Mononuclear cell (primary cell): Measurements from ENCODE around the gene PLCH1. TPM values are rescaled to one million over a fixed set of nuclear protein-coding genes. Genes with fewer than 3 reads are reported as not detected.

Experiments used
- H3K27me3 ChIP-seq: 2 replicates; pipeline ENCODE4 v1.6.0; 2011; ENCODE audit warnings: low read length, control low read depth; ENCODE audit not compliant: insufficient read depth
- H3K4me1 ChIP-seq: 2 replicates; pipeline ENCODE4 v1.5.1; 2011; ENCODE audit warnings: mild to moderate bottlenecking, low read length, control low read depth; ENCODE audit not compliant: insufficient read depth
- H3K4me3 ChIP-seq: 2 replicates; pipeline ENCODE4 v1.5.1; 2011; ENCODE audit warnings: mild to moderate bottlenecking, low read length, moderate library complexity
- H3K9me3 ChIP-seq: 2 replicates; pipeline ENCODE4 v1.5.1; 2011; ENCODE audit warnings: low read depth, mild to moderate bottlenecking, control low read depth, low read length
- total RNA-seq: library from RNA; depleted of rRNA; stranded (reverse); fragments of >200 nt; gene quantifications from one replicate; pipeline ENCODE4 v1.2.3, GENCODE V29; 2012

PLCH1 gene
- total RNA-seq, 1 donor, result 0.94 TPM

DNA sequence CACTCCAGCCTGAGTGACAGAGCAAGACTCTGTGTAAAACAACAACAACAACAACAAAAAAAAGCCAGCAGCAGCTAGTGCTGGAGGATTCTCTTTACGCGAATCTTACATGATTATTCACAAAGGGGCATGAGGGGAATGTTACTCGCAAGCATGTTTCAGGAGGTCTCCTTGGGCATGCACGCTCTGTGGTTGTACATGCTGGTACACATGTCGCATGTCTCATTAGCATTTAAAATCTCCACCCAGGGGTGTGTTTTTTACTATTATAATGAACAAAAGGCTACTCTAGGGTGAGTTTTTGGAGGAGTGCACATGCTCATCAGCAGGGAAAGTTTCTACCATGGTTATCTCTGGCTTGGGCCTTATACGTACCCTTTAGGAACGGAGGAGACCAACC lies 12.7 kb upstream of the PLCH1 start:
- Histone ChIP-seq H3K4me3 (no peak overlapping the region), H3K9me3 (no peaks in the 10 kb centered on the region), H3K4me1 (no peaks in the 10 kb centered on the region), H3K27me3 (no peaks in the 10 kb centered on the region)

DNA sequence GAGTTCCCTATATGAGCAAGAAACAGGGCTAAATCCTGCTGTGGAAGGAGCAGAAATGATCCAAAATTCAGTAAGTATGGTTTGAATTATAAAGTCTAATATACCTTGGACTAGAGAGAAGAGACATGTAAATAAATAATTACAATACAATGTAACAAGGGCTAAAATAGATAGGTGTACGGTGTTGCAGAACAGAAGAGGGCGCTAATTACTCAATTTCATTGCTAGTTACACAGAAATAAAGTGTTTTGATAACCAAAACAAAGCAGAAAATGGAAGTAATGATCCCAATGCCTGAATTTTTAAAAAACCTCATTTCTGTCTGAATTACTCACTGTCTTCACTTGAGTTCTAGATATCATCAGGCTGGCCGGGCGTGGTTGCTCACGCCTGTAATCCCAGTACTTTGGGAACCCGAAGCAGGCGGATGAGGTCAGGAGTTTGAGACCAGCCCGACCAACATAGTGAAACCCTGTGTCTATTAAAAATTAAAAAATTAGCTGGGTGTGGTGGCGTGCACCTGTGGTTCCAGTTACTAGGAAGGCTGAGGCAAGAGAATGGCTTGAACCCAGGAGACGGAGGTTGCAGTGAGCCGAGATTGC lies 8.3 kb upstream of the PLCH1 start:
- Histone ChIP-seq H3K4me3 (no peak overlapping the region), H3K4me1 (no peaks in the 10 kb centered on the region), H3K27me3 (no peaks in the 10 kb centered on the region), H3K9me3 (no peaks in the 10 kb centered on the region)

DNA sequence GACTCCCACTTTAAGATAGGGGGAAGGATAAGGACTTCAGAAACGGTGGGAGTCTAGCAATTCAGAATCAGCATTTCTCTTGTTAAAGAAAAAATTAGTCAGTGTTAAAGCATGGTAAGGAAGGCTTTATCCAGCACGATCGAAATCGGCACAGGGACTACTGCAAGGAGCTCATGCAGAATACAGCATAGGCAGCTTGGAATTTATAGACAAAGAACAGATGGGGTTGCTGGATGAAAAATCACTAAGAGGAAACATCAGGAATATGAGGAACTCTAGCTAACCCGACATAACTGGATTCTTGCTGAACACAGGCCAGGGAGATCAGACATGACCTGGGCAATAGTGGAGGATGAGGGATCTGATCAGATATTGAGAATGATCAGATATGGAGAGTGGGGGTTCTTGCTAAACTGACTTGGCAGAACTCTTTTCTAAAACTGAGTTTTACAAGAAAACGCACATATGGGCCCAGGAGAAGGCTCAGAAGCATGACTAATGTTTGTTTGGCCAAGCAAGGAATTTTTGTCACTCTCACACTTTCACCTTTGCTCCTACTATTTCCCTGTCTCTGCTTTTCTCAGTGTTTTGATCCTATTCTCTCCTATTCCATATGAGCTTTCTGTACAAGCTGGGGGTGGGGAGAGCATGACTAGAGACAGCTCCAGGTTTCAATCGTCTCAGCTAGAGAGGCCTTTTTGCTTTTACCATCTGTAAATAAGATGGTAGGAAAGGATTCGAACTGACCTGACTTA lies 3.9 kb upstream of the PLCH1 start:
- H3K27me3 ChIP-seq, result peaks cover 39% of the 10 kb centered on the region
- no peaks in the 10 kb centered on the region for H3K9me3 ChIP-seq
- H3K4me3 ChIP-seq, result no peak overlapping the region
- peaks cover 18% of the 10 kb centered on the region for H3K4me1 ChIP-seq

- Histone ChIP-seq H3K9me3 (no peaks in the 10 kb centered on the region), H3K4me1 (peaks cover 24% of the 10 kb centered on the region), H3K4me3 (no peak overlapping the region), H3K27me3 (peaks cover 47% of the 10 kb centered on the region)
Measured at GRCh38 chr3:155747946-155748290, 3.0 kb upstream of the PLCH1 start.

- H3K4me3 ChIP-seq, result no peak overlapping the region
- H3K4me1 ChIP-seq, result peaks cover 24% of the 10 kb centered on the region
- no peaks in the 10 kb centered on the region for H3K9me3 ChIP-seq
- peaks cover 52% of the 10 kb centered on the region for H3K27me3 ChIP-seq
Measured at GRCh38 chr3:155747286-155747945, 2.5 kb upstream of the PLCH1 start.

DNA sequence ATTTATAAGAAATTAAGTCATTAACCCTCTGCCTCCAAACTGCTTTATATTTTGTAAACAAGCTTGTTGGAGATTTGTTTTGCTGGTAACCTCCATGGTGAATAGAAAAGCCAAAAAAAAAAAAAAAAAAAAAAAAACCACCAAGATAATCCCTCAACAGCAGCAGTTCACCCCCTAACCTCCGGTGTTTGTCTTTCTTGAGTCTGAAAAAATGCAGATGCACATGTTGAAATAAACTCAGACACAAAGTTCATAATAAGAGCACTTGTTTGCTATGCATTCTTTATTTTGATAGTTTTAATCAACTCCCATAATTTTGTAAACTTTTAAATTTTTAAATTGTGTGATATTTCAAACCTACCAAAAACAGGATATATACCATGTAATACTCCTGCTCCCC lies 1.8 kb upstream of the PLCH1 start:
- Histone ChIP-seq H3K4me3 (no peak overlapping the region), H3K9me3 (no peaks in the 10 kb centered on the region), H3K4me1 (peaks cover 24% of the 10 kb centered on the region), H3K27me3 (peaks cover 60% of the 10 kb centered on the region)

DNA sequence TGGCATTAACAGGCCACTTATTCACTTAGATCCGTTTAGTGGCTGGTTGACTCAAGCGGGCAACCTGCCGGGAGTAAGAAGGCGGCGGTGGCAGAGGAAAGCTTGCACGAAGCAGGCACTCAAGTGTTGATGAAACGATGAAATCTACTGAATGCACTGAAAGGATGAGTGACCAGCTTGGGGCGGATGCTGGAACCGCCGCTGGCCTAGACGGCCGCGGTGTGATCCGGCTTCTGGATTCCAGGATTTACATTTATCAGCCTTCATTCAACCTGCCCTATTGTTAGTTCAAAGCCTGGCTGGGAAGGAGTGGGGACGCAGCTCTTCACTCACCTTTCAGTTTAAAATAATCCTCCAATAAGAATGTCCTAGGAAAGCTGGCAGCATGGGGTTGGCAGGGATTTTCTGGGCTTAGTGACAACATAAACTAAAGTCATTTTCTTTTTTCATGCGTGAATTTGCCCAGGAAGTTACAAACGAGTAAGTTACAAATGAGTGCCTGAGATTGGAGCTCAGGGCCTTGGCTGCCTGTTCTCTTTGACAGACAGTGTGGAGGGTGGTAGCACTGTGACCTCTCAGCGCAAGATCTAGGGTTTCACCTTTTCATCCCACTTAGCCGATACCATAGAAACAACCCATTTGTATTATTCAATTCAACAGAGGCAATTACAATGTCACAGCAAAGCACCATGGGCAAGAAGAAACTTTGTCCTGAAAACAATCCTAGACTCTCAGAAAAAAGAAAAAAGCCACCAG lies 1.1 kb upstream of the PLCH1 start:
- no peak overlapping the region for H3K4me3 ChIP-seq
- H3K27me3 ChIP-seq, result peaks cover 64% of the 10 kb centered on the region
- H3K9me3 ChIP-seq, result no peaks in the 10 kb centered on the region
- H3K4me1 ChIP-seq, result peaks cover 24% of the 10 kb centered on the region

- H3K27me3 ChIP-seq, result peaks cover 69% of the 10 kb centered on the region
- H3K9me3 ChIP-seq, result no peaks in the 10 kb centered on the region
- H3K4me3 ChIP-seq, result peak overlapping the region; percentile 43
- peaks cover 24% of the 10 kb centered on the region for H3K4me1 ChIP-seq
Measured at GRCh38 chr3:155744010-155744625, 753 bp downstream of the PLCH1 start.

GRCh38 chr3:155743606-155744005 lies 1.3 kb downstream of the PLCH1 start:
- H3K4me3 ChIP-seq, result peak overlapping the region; percentile 43
- peaks cover 69% of the 10 kb centered on the region for H3K27me3 ChIP-seq
- H3K9me3 ChIP-seq, result no peaks in the 10 kb centered on the region
- peaks cover 24% of the 10 kb centered on the region for H3K4me1 ChIP-seq

GRCh38 chr3:155742349-155742965 lies 2.4 kb downstream of the PLCH1 start:
- H3K27me3 ChIP-seq, result peaks cover 66% of the 10 kb centered on the region
- no peaks in the 10 kb centered on the region for H3K9me3 ChIP-seq
- peaks cover 32% of the 10 kb centered on the region for H3K4me1 ChIP-seq
- H3K4me3 ChIP-seq, result no peak overlapping the region

DNA sequence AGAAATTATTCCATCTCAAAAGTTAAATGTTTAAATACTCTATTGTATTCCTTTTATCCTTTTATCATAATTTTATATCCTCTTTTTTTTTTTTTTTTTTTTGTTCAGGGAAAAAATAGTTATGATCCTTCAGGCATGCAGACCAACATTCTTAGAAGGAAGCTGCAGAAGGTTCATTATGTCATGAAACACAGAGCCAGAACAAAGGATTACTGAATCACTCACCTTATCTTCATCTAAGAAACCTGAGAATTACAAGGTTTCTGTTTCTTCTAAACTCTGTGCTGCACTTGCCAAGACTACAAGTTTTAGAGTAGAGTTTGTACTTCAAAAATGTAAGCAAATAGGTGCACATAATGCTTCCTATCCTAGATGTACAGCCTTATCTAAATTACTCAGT lies 3.3 kb downstream of the PLCH1 start:
- H3K4me1 ChIP-seq, result peaks cover 32% of the 10 kb centered on the region
- no peaks in the 10 kb centered on the region for H3K9me3 ChIP-seq
- no peak overlapping the region for H3K4me3 ChIP-seq
- H3K27me3 ChIP-seq, result peaks cover 58% of the 10 kb centered on the region

DNA sequence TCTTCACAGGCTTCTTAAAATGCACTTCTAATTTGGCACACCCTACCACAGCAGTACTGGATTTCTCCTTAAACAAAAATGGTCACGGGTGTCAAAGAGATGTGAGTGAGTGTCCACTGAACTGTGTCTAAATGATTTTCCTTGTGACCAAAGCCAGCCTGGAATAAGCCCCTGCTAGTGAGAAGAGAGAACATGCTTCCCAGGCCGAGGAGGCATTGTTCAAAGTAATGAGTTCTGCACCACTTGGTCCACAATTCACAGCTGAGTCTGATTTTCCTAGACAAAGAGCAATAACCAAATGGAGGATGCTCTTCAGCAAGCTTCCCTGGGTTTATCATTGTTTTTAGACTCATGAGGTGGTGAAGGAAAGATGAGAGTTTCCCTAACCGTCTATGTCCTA lies 3.8 kb downstream of the PLCH1 start:
- Histone ChIP-seq H3K4me1 (peaks cover 32% of the 10 kb centered on the region), H3K4me3 (no peak overlapping the region), H3K9me3 (no peaks in the 10 kb centered on the region), H3K27me3 (peaks cover 53% of the 10 kb centered on the region)

DNA sequence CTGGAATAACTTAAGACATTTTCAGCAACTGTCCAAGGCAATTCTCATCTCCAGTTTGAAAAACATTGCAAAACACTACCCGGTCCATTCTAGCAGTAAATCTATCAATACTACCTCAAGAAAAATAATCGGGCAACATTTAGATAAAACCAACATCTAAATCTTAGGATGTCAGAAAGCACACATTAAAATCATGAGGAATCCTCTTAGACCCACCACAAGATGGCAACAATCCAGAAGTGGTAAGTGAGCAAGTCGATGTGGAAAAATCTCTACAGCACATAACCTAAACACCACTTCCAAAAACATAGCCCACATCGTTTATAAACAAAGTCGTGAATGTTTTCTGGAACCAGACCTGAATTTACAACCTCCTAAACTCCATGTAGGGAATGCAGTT lies 5.7 kb downstream of the PLCH1 start:
- Histone ChIP-seq H3K27me3 (peaks cover 34% of the 10 kb centered on the region), H3K4me1 (peaks cover 18% of the 10 kb centered on the region), H3K4me3 (no peak overlapping the region), H3K9me3 (no peaks in the 10 kb centered on the region)

DNA sequence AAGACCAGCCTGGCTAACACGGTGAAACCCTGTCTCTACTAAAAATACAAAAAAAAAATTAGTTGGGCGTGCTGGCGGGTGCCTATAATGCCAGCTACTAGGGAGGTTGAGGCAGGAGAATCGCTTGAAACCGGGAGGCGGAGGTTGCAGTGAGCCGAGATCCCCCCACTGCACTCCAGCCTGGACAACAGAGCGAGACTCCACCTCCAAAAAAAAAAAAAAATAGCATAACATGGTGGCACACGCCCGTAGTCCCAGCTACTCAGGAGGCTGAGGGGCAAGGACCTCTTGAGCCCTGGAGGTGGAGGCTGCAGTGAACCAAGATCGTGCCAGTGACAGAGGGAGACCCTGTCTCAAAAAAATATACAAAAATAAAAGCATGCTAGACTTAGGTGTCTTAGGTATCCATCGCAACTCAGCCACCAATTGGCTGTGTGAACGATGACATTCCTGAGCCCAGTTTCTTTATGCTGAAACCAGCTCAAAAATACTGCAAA lies 6.2 kb downstream of the PLCH1 start:
- H3K4me1 ChIP-seq, result peaks cover 12% of the 10 kb centered on the region
- H3K4me3 ChIP-seq, result no peak overlapping the region
- no peaks in the 10 kb centered on the region for H3K9me3 ChIP-seq
- H3K27me3 ChIP-seq, result peaks cover 28% of the 10 kb centered on the region
